ENCODE measurements around the gene SPAM1.
"Not testable (repeated sequence)": the region's sequence is repeated elsewhere in the genome, so short reads cannot be mapped to it uniquely, and the experiment has no call there.

SPAM1 gene

GRCh38 chr7:123924941-123925340 lies at the start of gene SPAM1:
Gene SPAM1 (plus strand): TSS chr7:123925241. CDS start chr7:123953571, 28,330 bp downstream.
- no peak for DNase-seq (ENCODE audit: low spot score)

GRCh38 chr7:123876557-123877256 lies 48.3 kb upstream of the SPAM1 start:
- no peak for DNase-seq (ENCODE audit: low spot score)

GRCh38 chr7:123879628-123880027 lies 45.4 kb upstream of the SPAM1 start:
- DNase-seq (ENCODE audit: low spot score), result no peak

GRCh38 chr7:123881300-123881699 lies 43.7 kb upstream of the SPAM1 start:
- no peak for DNase-seq (ENCODE audit: low spot score)

- no peak for DNase-seq (ENCODE audit: low spot score)
These were observed 41.9 kb upstream of the SPAM1 start for GRCh38 chr7:123883154-123883553.

- DNase-seq (ENCODE audit: low spot score), result no peak
These were observed 36.8 kb upstream of the SPAM1 start for GRCh38 chr7:123888192-123888591.

GRCh38 chr7:123894753-123895152 lies 30.3 kb upstream of the SPAM1 start:
- not testable (repeated sequence) for DNase-seq (ENCODE audit: low spot score)

- DNase-seq (ENCODE audit: low spot score), result no peak
These were observed 23.9 kb upstream of the SPAM1 start for GRCh38 chr7:123901101-123901500.

GRCh38 chr7:123905714-123906113 lies 19.3 kb upstream of the SPAM1 start:
- no peak for DNase-seq (ENCODE audit: low spot score)

- DNase-seq (ENCODE audit: low spot score), result peak; percentile 4
These were observed 8.8 kb upstream of the SPAM1 start for GRCh38 chr7:123916240-123916724.

- DNase-seq (ENCODE audit: low spot score), result no peak
These were observed 7.2 kb upstream of the SPAM1 start for GRCh38 chr7:123917878-123918277.

- no peak for DNase-seq (ENCODE audit: low spot score)
These were observed 6.7 kb upstream of the SPAM1 start for GRCh38 chr7:123918309-123918708.

GRCh38 chr7:123923599-123923998 lies 1.4 kb upstream of the SPAM1 start:
- DNase-seq (ENCODE audit: low spot score), result no peak

- DNase-seq (ENCODE audit: low spot score), result no peak
These were observed 4.1 kb downstream of the SPAM1 start for GRCh38 chr7:123929107-123929506.

- no peak for DNase-seq (ENCODE audit: low spot score)
These were observed 4.6 kb downstream of the SPAM1 start for GRCh38 chr7:123929655-123930054.

GRCh38 chr7:123935436-123936381 lies 10.7 kb downstream of the SPAM1 start:
- DNase-seq (ENCODE audit: low spot score), result no peak

- no peak for DNase-seq (ENCODE audit: low spot score)
These were observed 11.3 kb downstream of the SPAM1 start for GRCh38 chr7:123936388-123936787.

- no peak for DNase-seq (ENCODE audit: low spot score)
These were observed 14.7 kb downstream of the SPAM1 start for GRCh38 chr7:123939784-123940183.

GRCh38 chr7:123941391-123942180 lies 16.5 kb downstream of the SPAM1 start:
- no peak for DNase-seq (ENCODE audit: low spot score)

- DNase-seq (ENCODE audit: low spot score), result no peak
These were observed 19.4 kb downstream of the SPAM1 start for GRCh38 chr7:123944395-123944794.

GRCh38 chr7:123945938-123946337 lies 20.9 kb downstream of the SPAM1 start:
- no peak for DNase-seq (ENCODE audit: low spot score)

GRCh38 chr7:123948136-123948535 lies 23.1 kb downstream of the SPAM1 start:
- DNase-seq (ENCODE audit: low spot score), result no peak
